GM12878 (cell line): ENCODE results near the gene POU6F2. TPM values are rescaled to one million over a fixed set of nuclear protein-coding genes. Genes with fewer than 3 reads are reported as not detected.

Experiments
- ATAC-seq: fragments of 200-7000 bp; cut with Tn5 transposase; 3 replicates; pipeline ENCODE4 v1.9.1; 2020; ENCODE audit warnings: mild to moderate bottlenecking, moderate library complexity
- BruUV-seq: library from RNA; stranded (reverse); fragments of 400-500 nt; replicated peaks from 2 replicates; lab custom pipeline; 2021; lab: Mats Ljungman, UMichigan
- CTCF ChIA-PET: fragments of 300-600 bp; sonication (Branson Sonifier 250); formaldehyde crosslinking; extraction: SDS; loops from one replicate; lab custom pipeline; 2021; ENCODE audit warnings: inconsistent platforms; lab: Yijun Ruan, JAX
- POLR2A ChIA-PET: fragments of 350-600 bp; formaldehyde crosslinking; extraction: SDS; loops from one replicate; lab custom pipeline; 2021; ENCODE audit warnings: inconsistent platforms; lab: Charles Lee
- RAD21 ChIA-PET: fragments of 300-600 bp; sonication (Branson Sonifier 250); formaldehyde crosslinking; loops from one replicate; lab custom pipeline; 2023; ENCODE audit warnings: antibody characterized with exemption; ENCODE audit not compliant: unreplicated experiment; lab: Charles Lee
- SMC1A ChIA-PET: fragments of 300-600 bp; sonication (Branson Sonifier 250); formaldehyde crosslinking; loops from one replicate; lab custom pipeline; 2023; ENCODE audit not compliant: unreplicated experiment, uncharacterized antibody; lab: Charles Lee
- DNase-seq: peaks from one replicate; pipeline ENCODE4 v3.0.0-alpha.2; 2011; ENCODE audit warnings: low read depth, low spot score
- FAIRE-seq: peaks from 3 replicates; lab custom pipeline; 2011; peaks lifted over from hg19 to GRCh38; lab: Jason Lieb, UNC
- H2AFZ ChIP-seq: 2 replicates; pipeline ENCODE4 v1.6.0; 2011; ENCODE audit warnings: low read depth, low read length, control low read depth; ENCODE audit not compliant: control insufficient read depth
- H3K27ac ChIP-seq: 2 replicates; pipeline ENCODE4 v1.5.1; 2011; ENCODE audit warnings: control low read depth; ENCODE audit not compliant: control insufficient read depth, insufficient read depth
- H3K27me3 ChIP-seq, 2 experiments: replicated peaks in 1 of 2; 2 replicates each; pipeline versions ENCODE4 v1.6.0 to v1.6.1; 2011; ENCODE audit warnings: low read length in 1 of 2; ENCODE audit not compliant: control insufficient read depth in 2 of 2, insufficient read depth in 2 of 2
- H3K36me3 ChIP-seq, 2 experiments: 2 replicates each; pipeline ENCODE4 v1.5.1; 2011; ENCODE audit warnings: low read length in 1 of 2; ENCODE audit not compliant: control insufficient read depth in 2 of 2, insufficient read depth in 2 of 2
- H3K4me1 ChIP-seq: 2 replicates; pipeline ENCODE4 v1.6.1; 2011; ENCODE audit warnings: mild to moderate bottlenecking, low read length, moderate library complexity, mixed read lengths; ENCODE audit not compliant: control insufficient read depth, insufficient read depth
- H3K4me2 ChIP-seq: 2 replicates; pipeline ENCODE4 v1.6.0; 2011; ENCODE audit warnings: control low read depth; ENCODE audit not compliant: control insufficient read depth, insufficient read depth
- H3K4me3 ChIP-seq: fragments of 200-600 bp; sonication (generic); 2 replicates; pipeline ENCODE4 v1.5.1; 2016
- H3K79me2 ChIP-seq: 2 replicates; pipeline ENCODE4 v1.6.0; 2011; ENCODE audit warnings: low read length; ENCODE audit not compliant: control insufficient read depth, insufficient read depth
- H3K9ac ChIP-seq: 2 replicates; pipeline ENCODE4 v1.8.0; 2011; ENCODE audit warnings: low read length, control low read depth, mixed read lengths; ENCODE audit not compliant: control insufficient read depth, insufficient read depth
- H3K9me3 ChIP-seq: replicated peaks from 3 replicates; pipeline ENCODE4 v1.5.1; 2011; ENCODE audit warnings: mild to moderate bottlenecking, low read length; ENCODE audit not compliant: control insufficient read depth, insufficient read depth
- H4K20me1 ChIP-seq: 2 replicates; pipeline ENCODE4 v1.6.0; 2011; ENCODE audit not compliant: control insufficient read depth, insufficient read depth
- ESRRA ChIP-seq: IDR thresholded peaks from 2 replicates; pipeline ENCODE4 v1.6.1; 2012; ENCODE audit warnings: mild to moderate bottlenecking, low read length, improper control_type of control experiment
- FOXK2 ChIP-seq: fragments of 450-650 bp; IDR thresholded peaks from 2 replicates; pipeline ENCODE4 v1.6.1; 2017; ENCODE audit warnings: mild to moderate bottlenecking, moderate library complexity
- HDGF ChIP-seq: fragments of 450-650 bp; IDR thresholded peaks from 2 replicates; pipeline ENCODE4 v1.6.1; 2016; ENCODE audit warnings: antibody characterized with exemption
- MXI1 ChIP-seq: fragments of 150-350 bp; IDR thresholded peaks from 2 replicates; pipeline ENCODE4 v1.6.1; 2011; ENCODE audit warnings: low read depth, mild to moderate bottlenecking, inconsistent platforms, low read length, improper control_type of control experiment
- POLR2AphosphoS2 ChIP-seq: IDR thresholded peaks from 2 replicates; pipeline ENCODE4 v1.6.1; 2011; ENCODE audit warnings: low read depth, mild to moderate bottlenecking, low read length, improper control_type of control experiment, moderate library complexity
- ZNF592 ChIP-seq: fragments of 450-650 bp; IDR thresholded peaks from 2 replicates; pipeline ENCODE4 v1.6.1; 2017; ENCODE audit warnings: mild to moderate bottlenecking, moderate library complexity
- WGBS: methylation state at CpG from one replicate; pipeline ENCODE4 v1.1.6; 2016; ENCODE audit warnings: low lambda C conversion rate; ENCODE audit not compliant: insufficient replicate concordance, insufficient coverage; ENCODE audit errors: missing lambda C conversion rate; 5-methylcytosine and 5-hydroxymethylcytosine counted together
- in situ Hi-C: fragments of 300-500 bp; cut with MboI; formaldehyde crosslinking; loops from 9 replicates; pipeline ENCODE4 v1.14.3; 2018; ENCODE audit warnings: mixed read lengths
- intact Hi-C: fragments of 100-400 bp; cut with micrococcal nuclease; formaldehyde crosslinking; loops from one replicate; pipeline ENCODE4 v1.14.2; 2022; ENCODE audit not compliant: unreplicated experiment
- polyA plus RNA-seq, 11 experiments: library from polyadenylated mRNA; depleted of rRNA in 4 of 11; unstranded in 6 of 11; stranded (reverse) in 5 of 11; fragments of >200 nt; fragmentation: Nextera tagmentation in 4 of 11; fragmentation: Illumina TruSeq in 1 of 11; extraction: Ambion mirVana in 4 of 11; extraction: Trizol in 1 of 11; gene quantifications; 1 replicate in 1 of 11; 2 replicates in 10 of 11; pipeline versions ENCODE4 v1.2.1 to v1.2.3, GENCODE V29; 2011 to 2016; ENCODE audit warnings: inconsistent platforms in 2 of 11, missing spikeins in 2 of 11, low read depth in 1 of 11
- total RNA-seq, 4 experiments: library from RNA; depleted of rRNA in 3 of 4; stranded (reverse); fragments of >200 nt in 3 of 4; fragmentation: Illumina TruSeq in 1 of 4; extraction: Trizol in 1 of 4; gene quantifications; 2 replicates each; pipeline versions ENCODE4 v1.2.1 to v1.2.3, GENCODE V29; 2013 to 2021
- TF ChIP-seq, protein P1 (sequence below): fragments of 450-650 bp; formaldehyde crosslinking; IDR thresholded peaks from 2 replicates; pipeline ENCODE4 v1.5.0; 2022; ENCODE audit warnings: mild to moderate bottlenecking, missing genetic modification characterization

POU6F2 gene
- total and polyA plus RNA-seq, 10 of the 15 experiments (the other 5 are each of a cell fraction or from before 2014, with no cell fraction given): 0.10 TPM; not detected in 9

DNA sequence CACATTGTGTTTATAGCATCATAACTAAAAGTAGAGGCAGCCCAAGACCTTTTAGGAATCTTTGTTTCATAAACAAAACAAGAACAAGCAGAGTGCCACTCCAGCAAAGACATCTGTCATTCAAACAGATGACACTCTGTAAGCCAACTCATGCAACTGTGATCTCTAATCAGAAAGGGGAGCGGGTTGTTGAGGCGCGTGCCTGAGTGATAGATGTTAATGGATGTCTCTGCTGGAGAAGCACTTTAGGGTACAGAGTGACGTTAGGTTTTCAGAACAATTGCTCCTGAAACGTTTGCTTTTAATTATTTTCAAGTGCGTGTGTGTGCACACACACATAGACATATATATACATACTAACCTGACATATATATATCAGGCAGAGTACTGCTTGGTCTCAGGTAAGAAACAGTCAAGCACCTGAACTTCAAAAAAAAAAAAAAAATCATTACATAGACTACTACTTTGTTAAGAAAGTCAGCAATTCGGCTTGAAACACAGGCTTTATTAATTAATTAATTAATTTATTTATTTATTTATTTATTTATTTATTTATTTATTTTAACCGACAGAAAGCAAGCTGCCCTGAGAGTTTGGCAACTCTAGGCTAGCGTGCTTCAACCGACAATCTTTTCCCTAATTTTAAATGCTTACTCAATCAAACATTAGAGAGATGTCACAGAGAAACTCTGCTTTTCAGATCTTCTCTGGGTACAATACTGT lies 109.1 kb downstream of the POU6F2 start (continued):
- TF ChIP-seq, protein P1, sequence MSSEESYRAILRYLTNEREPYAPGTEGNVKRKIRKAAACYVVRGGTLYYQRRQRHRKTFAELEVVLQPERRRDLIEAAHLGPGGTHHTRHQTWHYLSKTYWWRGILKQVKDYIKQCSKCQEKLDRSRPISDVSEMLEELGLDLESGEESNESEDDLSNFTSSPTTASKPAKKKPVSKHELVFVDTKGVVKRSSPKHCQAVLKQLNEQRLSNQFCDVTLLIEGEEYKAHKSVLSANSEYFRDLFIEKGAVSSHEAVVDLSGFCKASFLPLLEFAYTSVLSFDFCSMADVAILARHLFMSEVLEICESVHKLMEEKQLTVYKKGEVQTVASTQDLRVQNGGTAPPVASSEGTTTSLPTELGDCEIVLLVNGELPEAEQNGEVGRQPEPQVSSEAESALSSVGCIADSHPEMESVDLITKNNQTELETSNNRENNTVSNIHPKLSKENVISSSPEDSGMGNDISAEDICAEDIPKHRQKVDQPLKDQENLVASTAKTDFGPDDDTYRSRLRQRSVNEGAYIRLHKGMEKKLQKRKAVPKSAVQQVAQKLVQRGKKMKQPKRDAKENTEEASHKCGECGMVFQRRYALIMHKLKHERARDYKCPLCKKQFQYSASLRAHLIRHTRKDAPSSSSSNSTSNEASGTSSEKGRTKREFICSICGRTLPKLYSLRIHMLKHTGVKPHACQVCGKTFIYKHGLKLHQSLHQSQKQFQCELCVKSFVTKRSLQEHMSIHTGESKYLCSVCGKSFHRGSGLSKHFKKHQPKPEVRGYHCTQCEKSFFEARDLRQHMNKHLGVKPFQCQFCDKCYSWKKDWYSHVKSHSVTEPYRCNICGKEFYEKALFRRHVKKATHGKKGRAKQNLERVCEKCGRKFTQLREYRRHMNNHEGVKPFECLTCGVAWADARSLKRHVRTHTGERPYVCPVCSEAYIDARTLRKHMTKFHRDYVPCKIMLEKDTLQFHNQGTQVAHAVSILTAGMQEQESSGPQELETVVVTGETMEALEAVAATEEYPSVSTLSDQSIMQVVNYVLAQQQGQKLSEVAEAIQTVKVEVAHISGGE (CRISPR knock-in tag): no peak
- TF ChIP-seq MXI1: no peak

GRCh38 chr7:39088730-39089593 lies 111.3 kb downstream of the POU6F2 start:
- no peaks in the 10 kb centered on the region for H4K20me1 ChIP-seq
- no peaks in the 10 kb centered on the region for H3K79me2 ChIP-seq
- no peaks in the 10 kb centered on the region for H3K9me3 ChIP-seq
- in situ Hi-C loops: no loop called here
- no peak for FAIRE-seq
- intact Hi-C loops: no loop called here
- BruUV-seq: no TSS peak
- H3K9ac ChIP-seq: no peak overlapping the region
- H3K27me3 ChIP-seq: peaks cover 2 to 4% of the 10 kb centered on the region in 2 experiments; a peak in 2 of 4 replicates
- ChIA-PET SMC1A (no interaction called here), POLR2A (no interaction called here), CTCF (interaction anchor here (0.7 kb wide), 1 partner anchor 365 kb away, joined by 4 read pairs; no protein-coding TSS in a partner anchor), RAD21 (interaction anchor here (0.6 kb wide), 1 partner anchor 272 kb away, joined by 3 read pairs; no protein-coding TSS in a partner anchor)
- no peak overlapping the region for H3K27ac ChIP-seq
- H3K4me1 ChIP-seq: no peaks in the 10 kb centered on the region
- H3K4me3 ChIP-seq: no peak overlapping the region
- TF ChIP-seq FOXK2 (no peak), HDGF (no peak), ZNF592 (no peak), POLR2AphosphoS2 (no peak), ESRRA (no peak)
- DNase-seq: no peak
- no peaks in the 10 kb centered on the region for H3K36me3 ChIP-seq
- no peak overlapping the region for H3K4me2 ChIP-seq
- H2AFZ ChIP-seq: no peak overlapping the region
- WGBS: 16% methylated on average over 3 of the region's 3 CpGs
- no peak for ATAC-seq
